ACHN (cell line): Measurements from ENCODE around the gene PDSS2.
"Not testable (repeated sequence)": the region's sequence is repeated elsewhere in the genome, so short reads cannot be mapped to it uniquely, and the experiment has no call there.

Experiments used
- DNase-seq: peaks from one replicate; pipeline ENCODE4 v3.0.0-alpha.2; 2015
- in situ Hi-C: cut with HindIII; loops from 2 replicates; pipeline ENCODE4 v1.10.0; 2017; ENCODE audit warnings: low sequenced_read_pairs, low pct_ligation_motif_present, low pct_unique_long_range_greater_than_20kb

The PDSS2 gene

GRCh38 chr6:107390685-107391435, 68.5 kb downstream of the PDSS2 start:
- no peak for DNase-seq
- in situ Hi-C loops, result no loop called here

GRCh38 chr6:107390056-107390455, 69.3 kb downstream of the PDSS2 start:
- no peak for DNase-seq
- in situ Hi-C loops, result no loop called here

- no peak for DNase-seq
- in situ Hi-C loops, result no loop called here
Measured at GRCh38 chr6:107386904-107387303, 72.5 kb downstream of the PDSS2 start.

GRCh38 chr6:107386340-107386739, 73.0 kb downstream of the PDSS2 start:
- in situ Hi-C loops, result no loop called here
- DNase-seq, result no peak

- no peak for DNase-seq
- in situ Hi-C loops, result no loop called here
Measured at GRCh38 chr6:107383705-107384104, 75.7 kb downstream of the PDSS2 start.

- no peak for DNase-seq
- in situ Hi-C loops, result no loop called here
Measured at GRCh38 chr6:107374264-107374663, 85.1 kb downstream of the PDSS2 start.

GRCh38 chr6:107369493-107369892, 89.9 kb downstream of the PDSS2 start:
- in situ Hi-C loops, result no loop called here
- DNase-seq, result no peak

- in situ Hi-C loops, result no loop called here
- DNase-seq, result no peak
Measured at GRCh38 chr6:107368471-107368870, 90.9 kb downstream of the PDSS2 start.

- DNase-seq, in situ Hi-C loops: not testable (repeated sequence)
Measured at GRCh38 chr6:107364173-107364572, 95.2 kb downstream of the PDSS2 start.

GRCh38 chr6:107361753-107362604, 97.4 kb downstream of the PDSS2 start:
- peak; percentile 66 for DNase-seq
- in situ Hi-C loops, result no loop called here

GRCh38 chr6:107360476-107360875, 98.9 kb downstream of the PDSS2 start:
- no peak for DNase-seq
- in situ Hi-C loops, result no loop called here

- in situ Hi-C loops, result no loop called here
- DNase-seq, result no peak
Measured at GRCh38 chr6:107357842-107358241, 101.5 kb downstream of the PDSS2 start.

GRCh38 chr6:107357031-107357430, 102.3 kb downstream of the PDSS2 start:
- in situ Hi-C loops, result no loop called here
- no peak for DNase-seq

- in situ Hi-C loops, result no loop called here
- DNase-seq, result no peak
Measured at GRCh38 chr6:107355659-107356058, 103.7 kb downstream of the PDSS2 start.

- DNase-seq, result no peak
- in situ Hi-C loops, result no loop called here
Measured at GRCh38 chr6:107354451-107354850, 104.9 kb downstream of the PDSS2 start.

GRCh38 chr6:107353773-107354382, 105.5 kb downstream of the PDSS2 start:
- no peak for DNase-seq
- in situ Hi-C loops, result no loop called here

- no peak for DNase-seq
- in situ Hi-C loops, result no loop called here
Measured at GRCh38 chr6:107348224-107348623, 111.1 kb downstream of the PDSS2 start.

- DNase-seq, result no peak
- in situ Hi-C loops, result no loop called here
Measured at GRCh38 chr6:107345393-107345792, 114.0 kb downstream of the PDSS2 start.

GRCh38 chr6:107344981-107345380, 114.4 kb downstream of the PDSS2 start:
- no peak for DNase-seq
- in situ Hi-C loops, result no loop called here
